GM18858 (cell line): ENCODE data around the gene TRIP13.
"Not testable (repeated sequence)": the region's sequence is repeated elsewhere in the genome, so short reads cannot be mapped to it uniquely, and the experiment has no call there.

Experiments used
- ATAC-seq: cut with Tn5 transposase; IDR thresholded peaks from one replicate; pipeline ENCODE4 v1.9.1; 2021; ENCODE audit not compliant: unreplicated experiment

Gene TRIP13, protein sequence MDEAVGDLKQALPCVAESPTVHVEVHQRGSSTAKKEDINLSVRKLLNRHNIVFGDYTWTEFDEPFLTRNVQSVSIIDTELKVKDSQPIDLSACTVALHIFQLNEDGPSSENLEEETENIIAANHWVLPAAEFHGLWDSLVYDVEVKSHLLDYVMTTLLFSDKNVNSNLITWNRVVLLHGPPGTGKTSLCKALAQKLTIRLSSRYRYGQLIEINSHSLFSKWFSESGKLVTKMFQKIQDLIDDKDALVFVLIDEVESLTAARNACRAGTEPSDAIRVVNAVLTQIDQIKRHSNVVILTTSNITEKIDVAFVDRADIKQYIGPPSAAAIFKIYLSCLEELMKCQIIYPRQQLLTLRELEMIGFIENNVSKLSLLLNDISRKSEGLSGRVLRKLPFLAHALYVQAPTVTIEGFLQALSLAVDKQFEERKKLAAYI

GRCh38 chr5:892394-893136 lies at the start of gene TRIP13, which contains the start of gene BRD9:
Gene TRIP13 (plus strand): TSS chr5:892884. CDS start chr5:892999, 115 bp downstream.
Gene BRD9 (minus strand): TSS chr5:892801. CDS start chr5:892657, 144 bp downstream.
- peak; percentile 97 for ATAC-seq

DNA sequence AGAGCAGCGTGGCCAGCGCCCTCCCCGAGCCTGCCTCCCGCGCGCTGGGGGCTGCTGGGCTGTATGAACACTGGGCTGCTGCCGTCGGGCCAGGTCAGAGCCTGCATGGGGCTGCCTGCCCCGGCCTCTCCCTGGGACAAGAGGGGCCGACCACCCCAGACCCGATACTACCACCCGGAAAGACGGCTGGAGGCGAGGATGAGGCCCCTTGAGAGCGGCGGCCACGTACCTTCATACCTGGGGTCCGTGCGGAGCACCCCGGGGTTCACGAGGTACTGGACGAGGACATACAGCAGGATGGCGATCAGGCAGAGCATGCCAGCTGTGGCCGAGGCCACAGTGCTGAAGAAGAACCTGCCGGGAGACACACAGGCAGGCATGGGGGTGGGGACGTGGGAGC lies 49.3 kb upstream of the TRIP13 start:
- ATAC-seq = not testable (repeated sequence)

DNA sequence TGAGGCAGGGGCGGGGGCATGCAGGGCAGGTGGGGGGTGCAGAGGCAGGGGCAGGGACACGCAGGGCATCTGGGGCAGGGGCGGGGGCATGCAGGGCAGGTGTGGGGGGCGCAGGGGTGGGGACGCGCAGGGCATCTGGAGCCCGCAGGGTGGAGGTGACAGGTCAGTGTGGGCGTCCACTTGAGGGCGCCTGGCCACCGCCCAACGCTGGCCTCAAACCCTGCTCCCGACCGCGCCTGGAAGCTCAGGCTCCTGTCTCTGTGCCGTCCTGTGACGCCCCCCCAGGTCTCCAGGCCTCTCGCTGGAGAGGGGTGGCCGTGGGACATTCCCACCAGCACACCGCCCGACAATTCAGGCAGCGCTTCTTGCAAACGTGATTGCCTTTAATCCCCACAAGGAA lies 48.8 kb upstream of the TRIP13 start:
- not testable (repeated sequence) for ATAC-seq

DNA sequence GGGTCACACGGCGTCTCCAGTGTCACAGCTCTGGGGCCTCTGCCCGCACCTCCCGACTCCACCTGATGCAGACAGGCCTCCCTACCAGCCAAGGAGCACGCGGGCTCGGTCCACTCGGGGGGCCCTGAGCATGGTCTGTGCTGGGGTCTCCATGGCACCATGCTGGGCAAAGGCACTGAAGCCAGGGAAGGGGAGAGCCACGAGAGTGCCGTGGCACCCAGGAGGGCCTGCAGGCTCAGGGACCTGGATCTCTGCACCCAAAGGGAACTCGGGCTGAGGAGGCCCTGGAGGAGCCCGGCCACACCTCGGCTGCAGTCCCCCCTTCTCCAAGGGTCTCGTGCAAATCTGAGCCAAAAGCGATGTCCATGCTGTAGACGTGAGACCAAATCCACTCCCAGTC lies 48.3 kb upstream of the TRIP13 start:
- not testable (repeated sequence) for ATAC-seq

- ATAC-seq = not testable (repeated sequence)
These were observed 47.5 kb upstream of the TRIP13 start for GRCh38 chr5:845031-845675.

- ATAC-seq = not testable (repeated sequence)
These were observed 46.7 kb upstream of the TRIP13 start for GRCh38 chr5:845676-846601.

- ATAC-seq = peak; percentile 46
These were observed 46.0 kb upstream of the TRIP13 start for GRCh38 chr5:846602-847091.

DNA sequence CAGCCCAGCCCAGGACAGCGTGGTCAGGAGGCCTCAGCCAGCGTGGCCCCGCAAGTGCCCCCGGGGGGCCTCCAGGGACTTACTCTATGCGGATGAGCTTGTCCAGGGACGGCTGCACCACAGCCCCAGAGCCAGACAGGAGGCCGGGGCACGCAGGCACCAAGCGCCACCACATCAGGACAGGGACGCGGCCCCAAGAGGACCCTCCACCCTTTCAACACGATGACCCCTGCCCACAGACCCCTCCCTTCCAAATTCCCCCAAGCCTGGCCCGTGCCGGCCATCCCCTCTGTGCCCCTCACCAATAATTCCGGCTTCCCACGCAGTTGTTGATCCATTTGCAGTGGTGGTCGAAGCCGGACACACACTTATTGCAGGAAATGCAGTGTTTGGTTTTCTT lies 45.5 kb upstream of the TRIP13 start:
- not testable (repeated sequence) for ATAC-seq

- not testable (repeated sequence) for ATAC-seq
These were observed 44.9 kb upstream of the TRIP13 start for GRCh38 chr5:847736-848135.

GRCh38 chr5:848671-849111 lies 44.0 kb upstream of the TRIP13 start:
- ATAC-seq = no peak

GRCh38 chr5:849651-850301 lies 42.9 kb upstream of the TRIP13 start:
- no peak for ATAC-seq

- ATAC-seq = no peak
These were observed 42.1 kb upstream of the TRIP13 start, which contains the start of gene ZDHHC11 for GRCh38 chr5:850511-851006. Gene ZDHHC11 (minus strand): TSS chr5:850986. CDS start chr5:850602, 384 bp downstream.

DNA sequence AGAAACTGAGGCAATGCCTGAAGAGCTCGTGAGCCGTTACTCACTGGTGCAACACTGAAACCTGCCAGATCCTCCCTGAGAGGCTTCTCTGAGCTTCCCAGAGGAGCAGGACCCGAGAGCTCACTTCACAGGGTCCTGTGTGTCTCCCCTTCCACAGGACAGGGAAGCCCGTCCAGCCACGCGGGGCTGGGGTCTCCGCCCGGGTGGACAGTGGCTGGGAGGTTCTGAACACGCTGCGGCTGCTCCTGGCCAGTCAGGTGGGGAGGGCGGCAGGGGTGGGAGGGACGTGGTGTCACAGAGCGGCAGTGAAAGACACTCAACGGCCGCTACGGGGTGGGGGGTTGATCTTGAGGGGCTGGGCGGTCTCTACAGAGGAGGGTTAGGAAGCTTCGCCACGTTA lies 41.6 kb upstream of the TRIP13 start:
- no peak for ATAC-seq

DNA sequence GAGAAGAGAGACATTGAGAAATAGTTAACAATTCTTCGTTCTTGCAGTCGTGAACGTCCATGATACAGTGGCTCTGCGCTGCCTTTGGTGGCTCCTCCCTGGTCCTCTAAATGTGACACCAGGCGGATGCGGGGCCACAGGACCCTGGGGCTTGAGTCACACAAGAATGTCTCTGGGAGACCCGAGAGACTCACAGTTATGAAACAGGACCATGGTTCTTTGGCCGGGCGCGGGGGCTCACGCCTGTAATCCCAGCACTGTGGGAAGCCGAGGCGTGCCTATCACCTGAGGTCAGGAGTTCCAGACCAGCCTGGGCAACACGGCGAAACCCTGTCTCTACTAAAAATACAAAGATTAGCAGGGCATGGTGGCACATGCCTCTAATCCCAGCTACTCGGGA lies 41.1 kb upstream of the TRIP13 start:
- no peak for ATAC-seq

DNA sequence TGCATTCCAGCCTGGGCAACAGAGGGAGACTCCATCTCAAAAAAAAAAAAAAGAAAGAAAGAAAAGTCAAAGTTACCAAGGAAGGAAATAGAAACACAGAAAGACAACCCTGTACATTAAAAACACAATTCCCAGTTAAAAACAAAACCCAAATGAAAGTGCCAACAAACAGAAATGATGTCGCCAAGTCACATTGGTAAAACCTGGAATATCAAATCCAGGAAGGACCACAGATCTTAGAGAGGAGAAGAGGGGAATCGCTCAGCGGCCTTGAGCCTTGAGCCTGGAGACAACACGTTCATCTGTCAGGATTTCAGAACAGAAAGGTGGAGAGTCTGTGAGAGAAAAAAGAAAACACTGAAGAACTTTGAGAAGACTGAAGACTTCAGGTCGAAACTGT lies 40.7 kb upstream of the TRIP13 start:
- no peak for ATAC-seq

GRCh38 chr5:852431-853401 lies 40.0 kb upstream of the TRIP13 start:
- ATAC-seq = no peak

DNA sequence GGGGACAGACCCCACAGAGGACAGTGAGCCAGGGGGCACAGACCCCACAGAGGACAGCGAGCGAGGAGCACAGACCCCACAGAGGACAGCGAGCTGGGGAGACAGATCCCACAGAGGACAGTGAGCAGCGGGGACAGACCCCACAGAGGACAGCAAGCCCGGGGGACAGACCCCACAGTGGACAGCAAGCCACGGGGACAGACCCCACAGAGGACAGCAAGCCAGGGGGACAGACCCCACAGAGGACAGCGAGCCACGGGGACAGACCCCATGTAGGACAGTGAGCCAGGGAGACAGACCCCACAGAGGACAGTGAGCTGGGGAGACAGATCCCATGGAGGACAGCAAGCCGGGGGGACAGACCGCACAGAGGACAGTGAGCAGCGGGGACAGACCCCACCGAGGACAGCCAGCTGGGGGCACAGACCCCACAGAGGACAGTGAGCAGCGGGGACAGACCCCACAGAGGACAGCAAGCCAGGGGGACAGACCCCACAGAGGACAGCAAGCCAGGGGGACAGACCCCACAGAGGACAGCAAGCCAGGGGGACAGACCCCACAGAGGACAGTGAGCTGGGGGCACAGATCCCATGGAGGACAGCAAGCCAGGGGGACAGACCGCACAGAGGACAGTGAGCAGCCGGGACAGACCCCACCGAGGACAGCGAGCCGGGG lies 39.1 kb upstream of the TRIP13 start:
- not testable (repeated sequence) for ATAC-seq

DNA sequence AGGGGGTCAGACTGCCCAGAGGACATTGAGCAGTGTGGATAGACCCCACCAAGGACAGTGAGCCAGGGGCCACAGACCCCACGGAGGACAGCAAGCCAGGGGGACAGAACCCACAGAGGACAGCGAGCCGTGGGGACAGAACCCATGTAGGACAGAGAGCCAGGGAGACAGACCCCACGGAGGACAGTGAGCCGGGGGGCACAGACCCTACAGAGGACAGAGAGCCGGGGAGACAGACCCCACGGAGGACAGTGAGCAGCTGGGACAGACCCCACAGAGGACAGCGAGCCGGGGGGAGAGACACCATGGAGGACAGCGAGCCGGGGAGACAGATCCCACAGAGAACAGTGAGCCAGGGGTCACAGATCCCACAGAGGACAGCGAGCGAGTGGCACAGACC lies 38.5 kb upstream of the TRIP13 start:
- ATAC-seq = no peak
